HG02970 (cell line): ENCODE data around the gene SUGT1.
"Not testable (repeated sequence)": the region's sequence is repeated elsewhere in the genome, so short reads cannot be mapped to it uniquely, and the experiment has no call there.

ENCODE experiments used
- ATAC-seq: cut with Tn5 transposase; IDR thresholded peaks from one replicate; pipeline ENCODE4 v1.9.1; 2021; ENCODE audit warnings: mild to moderate bottlenecking, moderate library complexity, moderate number of reproducible peaks; ENCODE audit not compliant: unreplicated experiment, low FRiP score

SUGT1 gene

GRCh38 chr13:52652196-52652979 is at the start of gene SUGT1:
Gene SUGT1 (plus strand): TSS chr13:52652836. CDS start chr13:52652921, 85 bp downstream.
- peak; percentile 96 for ATAC-seq

GRCh38 chr13:52603316-52603715 is 49.3 kb upstream of the SUGT1 start:
- ATAC-seq = not testable (repeated sequence)

- ATAC-seq = not testable (repeated sequence)
Observed at GRCh38 chr13:52606126-52606525, 46.5 kb upstream of the SUGT1 start.

GRCh38 chr13:52606795-52607194 is 45.8 kb upstream of the SUGT1 start:
- ATAC-seq = not testable (repeated sequence)

GRCh38 chr13:52608184-52608583 is 44.5 kb upstream of the SUGT1 start:
- not testable (repeated sequence) for ATAC-seq

- not testable (repeated sequence) for ATAC-seq
Observed at GRCh38 chr13:52609013-52609606, 43.5 kb upstream of the SUGT1 start.

GRCh38 chr13:52610158-52610557 is 42.5 kb upstream of the SUGT1 start:
- ATAC-seq = not testable (repeated sequence)

GRCh38 chr13:52615134-52615801 is 37.4 kb upstream of the SUGT1 start:
- ATAC-seq = no peak

GRCh38 chr13:52615812-52616211 is 36.8 kb upstream of the SUGT1 start:
- no peak for ATAC-seq

- ATAC-seq = peak; percentile 95
Observed at GRCh38 chr13:52617070-52618060, 35.3 kb upstream of the SUGT1 start.

- not testable (repeated sequence) for ATAC-seq
Observed at GRCh38 chr13:52631083-52631690, 21.4 kb upstream of the SUGT1 start.

- ATAC-seq = no peak
Observed at GRCh38 chr13:52638666-52639328, 13.8 kb upstream of the SUGT1 start.

- no peak for ATAC-seq
Observed at GRCh38 chr13:52642131-52642530, 10.5 kb upstream of the SUGT1 start, which contains the start of gene HNRNPA1L2. Gene HNRNPA1L2 (plus strand): TSS chr13:52642431. CDS start chr13:52642493, 62 bp downstream.

- no peak for ATAC-seq
Observed at GRCh38 chr13:52644108-52644507, 8.5 kb upstream of the SUGT1 start.

GRCh38 chr13:52646967-52647366 is 5.7 kb upstream of the SUGT1 start:
- ATAC-seq = no peak

- no peak for ATAC-seq
Observed at GRCh38 chr13:52650731-52651130, 1.9 kb upstream of the SUGT1 start.

GRCh38 chr13:52651897-52652195 is 790 bp upstream of the SUGT1 start:
- peak; percentile 2 for ATAC-seq

GRCh38 chr13:52652980-52653303 is 306 bp downstream of the SUGT1 start:
- peak; percentile 29 for ATAC-seq

- ATAC-seq = no peak
Observed at GRCh38 chr13:52659340-52659739, 6.7 kb downstream of the SUGT1 start.
